ENCODE results near the gene ARHGAP1.

The ARHGAP1 gene

GRCh38 chr11:46677169-46677568, 23.2 kb downstream of the ARHGAP1 start:
- no peak for DNase-seq (ENCODE audit: low read depth)
- no peak for TF ChIP-seq CTCF (conservative IDR thresholded peaks at IDR 0.05; ENCODE audit: low read depth, low read length)
- H3K4me3 ChIP-seq (ENCODE audit: low read length): no peak overlapping the region

GRCh38 chr11:46676436-46677158, 23.8 kb downstream of the ARHGAP1 start:
- no peak overlapping the region for H3K4me3 ChIP-seq (ENCODE audit: low read length)
- no peak for TF ChIP-seq CTCF (conservative IDR thresholded peaks at IDR 0.05; ENCODE audit: low read depth, low read length)
- DNase-seq (ENCODE audit: low read depth): no peak

GRCh38 chr11:46675949-46676348, 24.5 kb downstream of the ARHGAP1 start:
- no peak for DNase-seq (ENCODE audit: low read depth)
- TF ChIP-seq CTCF (conservative IDR thresholded peaks at IDR 0.05; ENCODE audit: low read depth, low read length): no peak
- H3K4me3 ChIP-seq (ENCODE audit: low read length): no peak overlapping the region

GRCh38 chr11:46675288-46675851, 25.0 kb downstream of the ARHGAP1 start:
- no peak for TF ChIP-seq CTCF (conservative IDR thresholded peaks at IDR 0.05; ENCODE audit: low read depth, low read length)
- H3K4me3 ChIP-seq (ENCODE audit: low read length): no peak overlapping the region
- peak; percentile 45 for DNase-seq (ENCODE audit: low read depth)

GRCh38 chr11:46674463-46675287, 25.7 kb downstream of the ARHGAP1 start:
- TF ChIP-seq CTCF (conservative IDR thresholded peaks at IDR 0.05; ENCODE audit: low read depth, low read length): no peak
- no peak for DNase-seq (ENCODE audit: low read depth)
- no peak overlapping the region for H3K4me3 ChIP-seq (ENCODE audit: low read length)

GRCh38 chr11:46673713-46674462, 26.5 kb downstream of the ARHGAP1 start:
- no peak overlapping the region for H3K4me3 ChIP-seq (ENCODE audit: low read length)
- no peak for DNase-seq (ENCODE audit: low read depth)
- TF ChIP-seq CTCF (conservative IDR thresholded peaks at IDR 0.05; ENCODE audit: low read depth, low read length): no peak
